Inflammatory macrophage treated with lipopolysaccharide for 1 hour (primary cell): ENCODE results near the gene CNTN2.
A peak's percentile ranks its signal among the peaks of the same experiment; 100 is the strongest.

Experiments
- DNase-seq, 2 donors: peaks; one replicate each; pipeline ENCODE4 v3.0.0-alpha.2; 2020 to 2022

Gene CNTN2

GRCh38 chr1:205042911-205043806 is at the start of gene CNTN2:
CNTN2 (plus strand) TSS chr1:205043212; CDS start chr1:205053186, 9,974 bp downstream.
- no peak for DNase-seq

DNA sequence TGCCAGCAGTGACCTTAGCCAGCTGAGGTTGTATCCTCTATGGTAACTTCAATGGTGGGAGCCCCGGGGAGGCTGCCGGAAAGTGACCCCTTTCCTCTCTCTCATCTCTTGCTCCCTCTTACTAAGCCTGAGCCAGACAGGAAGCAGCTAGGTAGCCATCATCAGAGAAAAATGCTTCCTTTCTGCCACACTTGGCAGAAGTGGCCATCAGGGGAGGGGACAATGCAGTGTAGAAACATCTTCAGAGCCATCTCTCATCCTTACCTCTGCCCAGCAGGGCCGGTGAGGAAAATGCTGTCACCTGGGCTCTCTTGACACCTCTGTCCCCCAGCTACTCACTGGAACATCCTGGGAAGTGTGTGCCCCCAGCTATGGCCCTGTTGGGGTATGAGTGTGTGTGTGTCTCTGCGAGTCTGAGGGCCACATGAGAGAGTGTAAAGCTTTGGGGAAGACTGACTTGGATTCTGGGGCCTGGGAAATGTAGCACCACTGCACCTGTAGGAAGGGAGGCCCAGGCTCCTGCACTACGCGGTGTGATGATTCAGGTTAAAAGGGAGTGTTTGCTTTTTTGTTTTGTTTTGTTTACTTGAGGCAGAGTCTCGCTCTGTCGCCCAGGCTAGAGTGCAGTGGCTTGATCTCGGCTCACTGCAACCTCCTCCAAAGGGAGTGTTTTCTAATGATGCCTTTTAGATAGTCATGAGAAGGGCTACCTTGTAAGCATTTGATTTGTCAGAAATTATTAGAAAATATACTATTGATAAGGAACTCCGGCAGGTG is 48.7 kb upstream of the CNTN2 start:
- DNase-seq: no peak

DNA sequence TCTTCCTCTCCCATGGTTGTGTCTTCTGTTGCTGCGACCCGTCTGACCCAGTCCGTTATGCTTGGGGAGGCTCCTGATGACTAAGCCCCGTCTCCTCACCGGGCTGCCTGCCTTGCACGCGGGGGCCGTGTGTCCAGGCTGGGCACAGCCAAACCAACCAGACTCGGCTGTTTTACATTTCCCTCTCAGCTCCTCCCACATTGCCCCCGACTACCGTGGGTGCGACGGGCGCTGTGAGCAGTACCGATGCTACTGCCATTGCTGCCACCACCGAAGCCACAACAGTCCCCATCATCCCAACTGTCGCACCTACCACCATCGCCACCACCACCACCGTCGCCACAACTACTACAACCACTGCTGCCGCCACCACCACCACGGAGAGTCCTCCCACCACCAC is 46.0 kb upstream of the CNTN2 start:
- DNase-seq: no peak

DNA sequence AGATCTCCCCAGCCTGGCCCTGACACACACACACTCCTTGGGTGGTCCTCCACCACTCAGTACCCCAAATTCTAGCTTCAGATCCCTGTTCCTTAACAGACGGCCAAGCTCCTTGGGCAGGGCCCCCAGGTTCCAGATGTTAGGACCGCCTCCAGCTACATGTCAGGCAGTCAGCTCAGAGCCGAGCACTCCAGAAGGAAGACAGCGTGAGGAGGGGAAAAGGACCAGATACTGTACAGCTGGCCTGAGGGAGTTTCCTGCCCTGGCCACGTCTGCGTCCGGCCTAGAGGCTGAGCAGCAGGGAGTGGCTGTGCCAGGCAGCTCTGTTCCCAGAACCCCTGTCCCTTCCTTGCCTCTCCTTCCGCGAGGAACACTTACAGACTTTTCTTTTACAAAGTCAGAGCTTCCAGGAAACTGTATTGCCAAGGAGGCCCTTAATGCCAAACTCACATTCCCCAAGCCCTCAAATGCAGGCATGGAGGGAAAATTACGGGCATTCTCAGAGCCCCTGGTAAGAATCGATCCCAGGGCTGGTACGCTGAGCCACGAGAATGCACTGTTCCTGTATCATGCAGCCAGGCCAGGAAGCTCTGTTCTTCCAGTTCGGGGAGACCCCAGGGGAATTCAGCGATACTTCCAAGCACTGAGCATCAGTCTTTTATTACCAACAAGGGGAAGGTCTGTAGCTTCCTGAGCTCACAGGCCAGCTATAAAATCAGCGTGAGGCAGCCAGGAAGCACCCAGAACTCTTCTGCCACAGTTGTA is 45.2 kb upstream of the CNTN2 start:
- no peak for DNase-seq

- DNase-seq: no peak
These were observed 41.9 kb upstream of the CNTN2 start for GRCh38 chr1:205001162-205001561.

DNA sequence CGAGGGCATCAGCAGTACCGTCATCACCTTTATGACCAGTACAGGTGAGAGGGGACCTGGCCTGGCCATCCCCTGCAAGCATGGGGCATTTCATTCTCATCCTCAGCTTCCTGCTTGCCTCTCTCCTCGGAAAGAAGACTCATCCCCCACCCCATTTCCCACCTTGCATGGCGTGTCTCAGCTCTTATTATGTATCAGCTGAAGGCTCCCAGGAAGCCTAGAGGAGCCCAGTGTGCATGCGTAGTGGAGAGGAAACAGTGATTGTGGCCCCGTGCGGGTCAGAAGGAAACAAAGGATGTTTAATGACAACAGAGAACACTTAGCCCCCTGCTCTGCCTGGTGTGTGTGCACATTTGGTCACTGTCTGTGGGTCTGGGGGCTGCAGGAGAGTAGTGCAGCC is 40.3 kb upstream of the CNTN2 start:
- DNase-seq: no peak

GRCh38 chr1:205003358-205004131 is 39.5 kb upstream of the CNTN2 start:
- no peak for DNase-seq

GRCh38 chr1:205004351-205004750 is 38.7 kb upstream of the CNTN2 start:
- DNase-seq: peak in 1 of 2 donors; percentile 8

DNA sequence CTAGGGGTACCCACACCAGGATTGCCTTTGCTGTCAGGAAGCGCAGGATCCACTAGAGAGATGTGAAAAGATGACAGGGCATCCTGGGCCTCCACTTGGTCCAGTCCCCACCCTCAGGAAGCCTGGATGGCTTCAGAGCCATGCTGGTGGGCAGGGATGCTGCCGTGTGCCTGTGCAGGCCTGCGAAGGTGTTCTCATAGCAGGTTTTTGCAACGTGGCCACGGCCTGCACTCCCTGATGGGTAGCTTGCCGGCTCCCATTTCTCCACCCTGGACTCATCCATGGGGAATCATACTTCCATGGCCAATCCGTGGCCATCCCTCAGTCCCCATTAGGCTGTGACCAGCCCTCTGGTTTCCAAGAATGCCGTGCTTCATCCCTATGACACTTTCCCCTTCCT is 34.1 kb upstream of the CNTN2 start:
- DNase-seq: no peak

GRCh38 chr1:205009670-205010069 is 33.3 kb upstream of the CNTN2 start:
- no peak for DNase-seq

GRCh38 chr1:205012391-205013140 is 30.4 kb upstream of the CNTN2 start:
- no peak for DNase-seq

- no peak for DNase-seq
These were observed 29.2 kb upstream of the CNTN2 start for GRCh38 chr1:205013683-205014367.

- no peak for DNase-seq
These were observed 28.2 kb upstream of the CNTN2 start for GRCh38 chr1:205014783-205015182.

- no peak for DNase-seq
These were observed 27.8 kb upstream of the CNTN2 start for GRCh38 chr1:205015241-205015640.

- DNase-seq: no peak
These were observed 26.9 kb upstream of the CNTN2 start for GRCh38 chr1:205016075-205016474.

DNA sequence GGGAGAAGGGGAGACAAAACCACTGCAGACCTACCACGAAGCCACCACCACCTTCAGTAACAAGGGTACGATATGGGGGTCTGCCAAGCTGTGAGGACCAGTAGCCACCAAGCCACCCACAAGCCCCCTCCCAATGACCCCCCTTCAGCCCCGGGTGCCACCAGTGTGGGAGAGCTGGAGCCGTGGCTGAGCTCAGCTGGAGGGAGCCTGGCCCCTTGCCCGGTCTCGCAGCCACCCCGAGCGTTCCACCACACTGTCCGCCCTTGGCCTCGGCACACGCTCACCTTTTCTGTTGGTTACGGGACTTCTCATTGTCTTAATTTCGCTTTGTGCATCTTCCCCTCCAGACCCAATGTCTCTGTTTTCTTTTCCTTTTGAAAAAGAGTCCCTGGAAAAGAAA is 26.4 kb upstream of the CNTN2 start:
- DNase-seq: no peak

DNA sequence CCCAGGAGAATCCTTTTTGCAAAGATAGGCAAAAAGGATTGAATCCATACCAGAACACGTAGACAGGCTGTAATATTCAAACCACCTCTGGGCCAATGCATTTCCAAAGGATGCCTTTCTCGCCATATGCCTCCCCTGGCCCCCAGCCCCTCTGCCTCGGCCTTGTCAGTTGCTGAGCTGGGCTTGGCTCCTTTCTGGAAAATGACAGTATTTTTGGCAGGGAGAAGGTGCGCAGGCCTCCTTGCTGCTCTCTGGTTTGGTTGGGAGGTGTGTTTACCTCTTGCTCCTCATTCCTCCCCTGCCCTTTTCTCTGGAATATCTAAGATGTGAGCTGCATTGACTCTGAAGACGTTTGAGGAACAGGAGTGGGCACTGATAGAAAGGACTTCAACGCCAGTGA is 26.0 kb upstream of the CNTN2 start:
- DNase-seq: no peak

GRCh38 chr1:205017766-205018165 is 25.2 kb upstream of the CNTN2 start:
- no peak for DNase-seq

DNA sequence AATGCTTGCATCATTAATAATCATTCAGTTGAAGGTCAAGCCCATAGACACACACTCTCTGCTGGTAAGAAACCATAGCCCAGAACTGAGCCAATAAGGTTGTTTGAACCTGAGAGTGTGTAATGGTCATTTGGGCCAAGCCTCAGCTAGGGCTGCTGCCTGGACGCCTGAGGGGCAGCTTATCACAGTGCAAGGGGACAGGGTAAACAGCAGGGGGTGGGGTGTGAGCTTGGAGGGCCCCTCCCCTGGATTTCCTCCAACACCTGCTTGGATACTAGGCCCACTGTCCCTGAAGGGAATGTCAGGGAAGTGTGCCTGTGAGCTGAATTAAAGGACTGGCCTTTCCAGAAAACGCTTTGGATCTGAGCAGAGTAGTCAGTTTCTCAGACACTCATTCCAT is 24.6 kb upstream of the CNTN2 start:
- DNase-seq: no peak

- no peak for DNase-seq
These were observed 22.5 kb upstream of the CNTN2 start for GRCh38 chr1:205020466-205020865.

GRCh38 chr1:205024679-205025078 is 18.3 kb upstream of the CNTN2 start:
- no peak for DNase-seq
